CD4-positive, alpha-beta memory T cell (primary cell): ENCODE data around the gene ERO1B. TPM values are rescaled to one million over a fixed set of nuclear protein-coding genes. Genes with fewer than 3 reads are reported as not detected.

Experiments used
- CTCF ChIA-PET: fragments of 350-600 bp; sonication (Branson Sonifier 250); formaldehyde crosslinking; loops from one replicate; lab custom pipeline; 2021; ENCODE audit warnings: inconsistent platforms; ENCODE audit not compliant: partially characterized antibody; lab: Charles Lee
- POLR2A ChIA-PET: fragments of 350-600 bp; sonication (Branson Sonifier 250); formaldehyde crosslinking; loops from one replicate; lab custom pipeline; 2021; ENCODE audit not compliant: partially characterized antibody; lab: Charles Lee
- DNase-seq, 5 donors: peaks; one replicate each; pipeline versions ENCODE4 v3.0.0 to v3.0.0-alpha.2; 2020 to 2022; ENCODE audit warnings: mixed read lengths in 1 of 5
- H3K27ac ChIP-seq: one replicate; pipeline ENCODE4 v1.7.0; 2013; ENCODE audit warnings: low read depth, low read length
- H3K27me3 ChIP-seq: 2 replicates; pipeline ENCODE4 v1.7.0; 2013; ENCODE audit warnings: mild to moderate bottlenecking, low read length, moderate library complexity; ENCODE audit not compliant: insufficient read depth
- H3K36me3 ChIP-seq: 2 replicates; pipeline ENCODE4 v1.7.0; 2013; ENCODE audit warnings: mild to moderate bottlenecking, low read length, moderate library complexity; ENCODE audit not compliant: insufficient read depth
- H3K4me1 ChIP-seq: 2 replicates; pipeline ENCODE4 v1.7.0; 2013; ENCODE audit warnings: mild to moderate bottlenecking, low read length, moderate library complexity; ENCODE audit not compliant: insufficient read depth
- H3K4me3 ChIP-seq, 2 donors: one replicate each; pipeline ENCODE4 v1.7.0; 2013; ENCODE audit warnings: low read length in 2 of 2, mild to moderate bottlenecking in 1 of 2
- H3K9me3 ChIP-seq, 2 donors: one replicate each; pipeline ENCODE4 v1.7.0; 2013; ENCODE audit warnings: low read length in 2 of 2, control low read depth in 1 of 2; ENCODE audit not compliant: control insufficient read depth in 1 of 2
- H3K27ac Mint-ChIP-seq, 7 donors: one replicate each; pipeline ENCODE4 v1.8.0; 2020 to 2021; ENCODE audit warnings: mixed read lengths in 7 of 7, mild to moderate bottlenecking in 6 of 7, inconsistent platforms in 3 of 7, moderate library complexity in 3 of 7
- H3K27me3 Mint-ChIP-seq, 2 donors: one replicate each; pipeline ENCODE4 v1.8.0; 2020 to 2021; ENCODE audit warnings: mixed read lengths in 2 of 2
- H3K36me3 Mint-ChIP-seq, 2 donors: one replicate each; pipeline ENCODE4 v1.8.0; 2020 to 2021; ENCODE audit warnings: mixed read lengths in 2 of 2, inconsistent platforms in 1 of 2, mild to moderate bottlenecking in 1 of 2
- H3K4me1 Mint-ChIP-seq, 4 donors: one replicate each; pipeline ENCODE4 v1.8.0; 2020 to 2021; ENCODE audit warnings: mixed read lengths in 4 of 4, mild to moderate bottlenecking in 1 of 4
- H3K4me3 Mint-ChIP-seq, 8 donors: one replicate each; pipeline ENCODE4 v1.8.0; 2020 to 2021; ENCODE audit warnings: mixed read lengths in 8 of 8, mild to moderate bottlenecking in 7 of 8, moderate library complexity in 6 of 8, inconsistent platforms in 3 of 8
- H3K9me3 Mint-ChIP-seq, 8 donors: one replicate each; pipeline ENCODE4 v1.8.0; 2020 to 2021; ENCODE audit warnings: mixed read lengths in 8 of 8, mild to moderate bottlenecking in 5 of 8, inconsistent platforms in 3 of 8, moderate library complexity in 1 of 8
- intact Hi-C: fragments of 100-400 bp; cut with micrococcal nuclease; formaldehyde crosslinking; loops from one replicate; pipeline ENCODE4 v1.15.1; 2023
- polyA plus RNA-seq, 2 donors: library from polyadenylated mRNA; unstranded; fragments of 300-500 nt; fragmentation: Illumina TruSeq; gene quantifications; one replicate each; pipeline ENCODE4 v1.2.3, GENCODE V29; 2021
- total RNA-seq, 2 experiments: library from RNA; stranded (reverse); gene quantifications; one replicate each; pipeline ENCODE4 v1.2.3, GENCODE V29; 2021

Gene ERO1B
- total and polyA plus RNA-seq, 4 experiments from 2014 or later = 2.4 to 24.5 (median 13.4) TPM

- intact Hi-C loops = no loop called here
- ChIA-PET CTCF (no interaction called here), POLR2A (no interaction called here)
- Histone ChIP-seq H3K9me3 (no peaks in the 10 kb centered on the region), H3K36me3 (no peaks in the 10 kb centered on the region), H3K27ac (no peak overlapping the region), H3K27me3 (no peaks in the 10 kb centered on the region), H3K4me1 (no peaks in the 10 kb centered on the region), H3K4me3 (no peak overlapping the region)
- no peak overlapping the region for H3K4me3 Mint-ChIP-seq
- DNase-seq = peak in 1 of 5 donors; percentile 9
- peak overlapping the region in 1 of 7 donors; percentile 30 for H3K27ac Mint-ChIP-seq
- no peaks in the 10 kb centered on the region for H3K27me3 Mint-ChIP-seq
- peaks cover 0 to 11% (median 6%) of the 10 kb centered on the region in 4 donors for H3K4me1 Mint-ChIP-seq
- H3K36me3 Mint-ChIP-seq = peaks cover 5 to 19% of the 10 kb centered on the region in 2 donors
- peaks cover 0 to 5% (median 0%) of the 10 kb centered on the region in 8 donors for H3K9me3 Mint-ChIP-seq
Observed at GRCh38 chr1:236168716-236169429, 112.9 kb downstream of the ERO1B start.

- ChIA-PET POLR2A (no interaction called here), CTCF (no interaction called here)
- no peak overlapping the region for H3K27ac ChIP-seq
- Mint-ChIP-seq H3K4me3 (no peak overlapping the region), H3K27ac (peak overlapping the region in 2 of 7 donors; percentile 29 to 43), H3K36me3 (peaks cover 5 to 31% of the 10 kb centered on the region in 2 donors), H3K9me3 (peaks cover 0 to 6% (median 0%) of the 10 kb centered on the region in 8 donors), H3K27me3 (no peaks in the 10 kb centered on the region), H3K4me1 (peaks cover 2 to 16% (median 6%) of the 10 kb centered on the region in 4 donors)
- no peaks in the 10 kb centered on the region for H3K4me1 ChIP-seq
- no peaks in the 10 kb centered on the region for H3K36me3 ChIP-seq
- intact Hi-C loops = no loop called here
- no peaks in the 10 kb centered on the region for H3K27me3 ChIP-seq
- no peak overlapping the region for H3K4me3 ChIP-seq
- no peaks in the 10 kb centered on the region for H3K9me3 ChIP-seq
- no peak for DNase-seq
Observed at GRCh38 chr1:236167578-236167977, 114.2 kb downstream of the ERO1B start.

DNA sequence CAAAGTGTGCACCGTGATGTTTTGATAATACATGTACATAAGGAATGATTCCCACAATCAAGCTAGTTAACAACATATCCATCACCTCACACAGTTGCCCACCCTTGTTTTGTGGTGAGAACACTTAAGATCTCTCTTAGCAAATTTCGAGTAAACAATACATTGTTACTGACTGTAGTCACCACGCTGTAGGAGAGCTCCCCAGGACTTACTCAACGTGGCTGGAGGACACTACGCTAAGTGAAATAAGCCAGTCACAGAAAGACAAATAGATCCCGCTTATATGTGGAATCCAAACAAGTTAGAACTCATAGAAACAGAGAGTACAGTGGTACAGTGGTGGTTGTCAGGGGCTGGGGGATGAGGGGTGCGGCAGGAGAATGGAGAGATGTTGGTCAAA is 114.6 kb downstream of the ERO1B start:
- intact Hi-C loops = no loop called here
- no peak for DNase-seq
- Histone ChIP-seq H3K9me3 (no peaks in the 10 kb centered on the region), H3K36me3 (no peaks in the 10 kb centered on the region), H3K4me1 (no peaks in the 10 kb centered on the region), H3K4me3 (no peak overlapping the region), H3K27ac (no peak overlapping the region), H3K27me3 (no peaks in the 10 kb centered on the region)
- H3K36me3 Mint-ChIP-seq = peaks cover 5 to 28% of the 10 kb centered on the region in 2 donors
- H3K9me3 Mint-ChIP-seq = peaks cover 0 to 7% (median 1%) of the 10 kb centered on the region in 8 donors
- no peaks in the 10 kb centered on the region for H3K27me3 Mint-ChIP-seq
- H3K27ac Mint-ChIP-seq = peak overlapping the region in 1 of 7 donors; percentile 18
- ChIA-PET CTCF (no interaction called here), POLR2A (no interaction called here)
- no peak overlapping the region for H3K4me3 Mint-ChIP-seq
- H3K4me1 Mint-ChIP-seq = peaks cover 2 to 16% (median 6%) of the 10 kb centered on the region in 4 donors

DNA sequence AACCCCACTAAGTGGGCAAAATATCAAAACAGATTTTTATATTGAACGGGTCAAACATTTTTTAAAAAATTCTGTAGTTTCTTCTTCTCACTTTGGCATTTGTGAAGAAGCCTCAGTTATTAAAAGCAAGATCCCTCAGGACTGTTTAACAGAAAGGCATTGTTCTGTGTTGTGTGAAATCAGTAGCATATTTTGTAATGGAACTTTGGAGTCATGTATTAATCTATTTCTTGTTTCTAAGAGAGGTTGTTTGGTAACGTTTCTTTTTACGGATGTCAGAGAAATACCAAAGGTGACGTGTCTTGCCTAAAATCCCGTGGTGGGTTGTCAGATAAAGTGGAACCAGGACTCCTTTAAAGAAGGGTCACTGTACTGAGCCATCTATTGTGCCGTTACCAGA is 115.7 kb downstream of the ERO1B start:
- ChIA-PET POLR2A (no interaction called here), CTCF (no interaction called here)
- no peak for DNase-seq
- H3K4me3 ChIP-seq = no peak overlapping the region
- Mint-ChIP-seq H3K27me3 (no peaks in the 10 kb centered on the region), H3K27ac (no peak overlapping the region), H3K4me3 (no peak overlapping the region), H3K36me3 (peaks cover 9 to 33% of the 10 kb centered on the region in 2 donors), H3K9me3 (peaks cover 0 to 18% (median 12%) of the 10 kb centered on the region in 8 donors), H3K4me1 (peaks cover 2 to 14% (median 13%) of the 10 kb centered on the region in 4 donors)
- intact Hi-C loops = no loop called here
- no peak overlapping the region for H3K27ac ChIP-seq
- H3K27me3 ChIP-seq = no peaks in the 10 kb centered on the region
- H3K4me1 ChIP-seq = no peaks in the 10 kb centered on the region
- no peaks in the 10 kb centered on the region for H3K36me3 ChIP-seq
- H3K9me3 ChIP-seq = peaks cover 0 to 5% of the 10 kb centered on the region in 2 donors

Other genes starting within 250 kb of the ERO1B start
- under 1 TPM; 0.08 to 0.17 TPM for gene NID1, start 216.9 kb downstream of the ERO1B start, total RNA-seq
- gene NID1, start 216.9 kb downstream of the ERO1B start, polyA plus RNA-seq = not detected
- 10 to 100 TPM; 11.0 to 11.8 TPM for gene GPR137B, start 139.4 kb downstream of the ERO1B start, total RNA-seq
- gene GPR137B, start 139.4 kb downstream of the ERO1B start, polyA plus RNA-seq = 1 to 10 TPM; 4.1 to 5.7 TPM
- 1 to 10 TPM; 7.9 to 8.5 TPM for gene EDARADD, start 112.3 kb upstream of the ERO1B start, total RNA-seq
- 1 to 10 TPM; 4.7 to 8.0 TPM for gene EDARADD, start 112.3 kb upstream of the ERO1B start, polyA plus RNA-seq
- gene LGALS8, start 242.0 kb upstream of the ERO1B start, total RNA-seq = 100 to 1,000 TPM; 193 to 196 TPM
- gene LGALS8, start 242.0 kb upstream of the ERO1B start, polyA plus RNA-seq = 10 to 100 TPM; 46.8 to 66.4 TPM